Transverse colon (tissue), 4 donors: ENCODE data around the gene CCDC51. TPM values are rescaled to one million over a fixed set of nuclear protein-coding genes. Genes with fewer than 3 reads are reported as not detected.
"Not testable (repeated sequence)": the region's sequence is repeated elsewhere in the genome, so short reads cannot be mapped to it uniquely, and the experiment has no call there.

Experiments
- DNase-seq: peaks from one replicate; pipeline ENCODE4 v3.0.0-alpha.2; 2019
- H3K27ac ChIP-seq, 4 donors: fragments of 200-600 bp; sonication (generic); 2 replicates each; pipeline ENCODE4 v1.5.1; 2016 to 2018; ENCODE audit warnings: inconsistent platforms in 4 of 4
- H3K27me3 ChIP-seq: fragments of 200-600 bp; sonication (generic); 2 replicates; pipeline ENCODE4 v1.5.1; 2017; ENCODE audit warnings: inconsistent platforms
- H3K36me3 ChIP-seq, 4 donors: fragments of 200-600 bp; sonication (generic); 2 replicates each; pipeline ENCODE4 v1.5.1; 2017 to 2019; ENCODE audit warnings: inconsistent platforms in 4 of 4
- H3K4me1 ChIP-seq, 4 donors: fragments of 200-600 bp; sonication (generic); 2 replicates each; pipeline ENCODE4 v1.5.1; 2017 to 2020; ENCODE audit warnings: inconsistent platforms in 4 of 4
- H3K4me3 ChIP-seq, 4 donors: fragments of 200-600 bp; sonication (generic); 1 replicate in 1 of 4; 2 replicates in 3 of 4; pipeline versions ENCODE4 v1.5.1 to v1.6.1; 2017 to 2019; ENCODE audit warnings: inconsistent platforms in 4 of 4
- H3K9me3 ChIP-seq, 2 donors: fragments of 200-600 bp; sonication (generic); 2 replicates each; pipeline ENCODE4 v1.5.1; 2017 to 2019; ENCODE audit warnings: inconsistent platforms in 2 of 2
- EP300 ChIP-seq: sonication (generic); formaldehyde crosslinking; IDR thresholded peaks from one replicate; pipeline ENCODE4 v1.6.1; 2017; ENCODE audit warnings: antibody characterized with exemption, low read depth
- POLR2A ChIP-seq: fragments of 450-650 bp; IDR thresholded peaks from one replicate; pipeline ENCODE4 v1.6.1; 2016; ENCODE audit warnings: antibody characterized with exemption, mild to moderate bottlenecking, moderate library complexity
- POLR2AphosphoS5 ChIP-seq, 3 donors: sonication (generic); formaldehyde crosslinking; IDR thresholded peaks; one replicate each; pipeline ENCODE4 v1.6.1; 2016; ENCODE audit warnings: antibody characterized with exemption in 3 of 3
- WGBS, 2 donors: methylation state at CpG; one replicate each; pipeline ENCODE4 v1.1.5; 2018; ENCODE audit warnings: low coverage in 1 of 2; 5-methylcytosine and 5-hydroxymethylcytosine counted together
- in situ Hi-C, 4 donors: fragments of 200-750 bp; cut with MboI; loops; one replicate each; pipeline versions ENCODE4 v1.15.0 to v1.15.1; 2017; ENCODE audit warnings: low sequenced_read_pairs in 3 of 4, low pct_ligation_motif_present in 1 of 4, low pct_unique_long_range_greater_than_20kb in 1 of 4
- intact Hi-C: fragments of 100-400 bp; cut with DNase I; formaldehyde crosslinking; loops from one replicate; pipeline ENCODE4 v1.15.1; 2023; ENCODE audit warnings: low total_unique reads
- total RNA-seq, 4 donors: library from RNA; depleted of rRNA; stranded (reverse); fragments of >200 nt; gene quantifications; one replicate each; pipeline ENCODE4 v1.1.0, GENCODE V29; 2016
- TF ChIP-seq, protein P1 (sequence below), 5 experiments: fragments of 200-600 bp in 3 of 5; fragments of 450-650 bp in 2 of 5; sonication (generic) in 3 of 5; IDR thresholded peaks; 1 replicate in 2 of 5; 2 replicates in 3 of 5; pipeline ENCODE4 v1.5.1; 2016 to 2017; ENCODE audit warnings: antibody characterized with exemption in 5 of 5, inconsistent platforms in 3 of 5, mild to moderate bottlenecking in 2 of 5, moderate library complexity in 1 of 5

The CCDC51 gene
- total RNA-seq, 4 donors from 2014 or later = 2.8 to 14.1 (median 8.2) TPM

DNA sequence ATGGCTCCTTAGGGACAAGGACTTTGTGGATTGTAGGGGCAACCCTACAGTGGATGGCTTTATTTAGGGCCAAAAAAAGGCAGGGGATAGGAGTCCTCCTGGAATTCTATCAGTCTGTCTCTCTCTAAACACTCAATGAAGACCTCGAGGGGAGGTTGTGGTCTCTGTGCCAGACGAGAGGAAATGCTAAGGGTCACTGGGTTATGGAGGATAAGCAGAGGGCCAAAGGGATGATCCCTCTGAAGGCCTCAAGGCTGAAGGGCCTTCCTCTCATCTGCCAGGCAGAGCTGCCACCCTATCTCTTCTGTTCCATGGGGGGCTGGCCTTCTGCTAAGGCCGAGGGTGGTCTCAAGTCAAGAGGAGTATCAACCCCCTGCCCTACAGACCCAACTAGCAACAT, 37.0 kb downstream of the CCDC51 start:
- Histone ChIP-seq H3K4me3 (no peak overlapping the region), H3K27ac (peak overlapping the region; percentile 74 to 88 (median 82)), H3K9me3 (no peaks in the 10 kb centered on the region), H3K4me1 (peaks cover 3 to 16% (median 7%) of the 10 kb centered on the region in 4 donors), H3K27me3 (no peaks in the 10 kb centered on the region), H3K36me3 (peaks cover 0 to 6% (median 0%) of the 10 kb centered on the region in 4 donors)
- no peak for DNase-seq
- WGBS, 2 donors = 58% methylated on average over 3 of the region's 3 CpGs; no CpG with 5 or more reads in 1 of the 2 donors
- intact Hi-C loops (loop anchor here (2.0 kb wide), 1 partner anchor 28 kb away; the partner anchor contains the start of gene PLXNB1), in situ Hi-C loops (loop anchor here in 2 of 4 donors (5.0 to 10.0 kb wide), 2 partner anchors 34 to 128 kb away; no protein-coding TSS in a partner anchor)
- TF ChIP-seq EP300 = no peak
- no peak for TF ChIP-seq POLR2A
- TF ChIP-seq, protein P1, sequence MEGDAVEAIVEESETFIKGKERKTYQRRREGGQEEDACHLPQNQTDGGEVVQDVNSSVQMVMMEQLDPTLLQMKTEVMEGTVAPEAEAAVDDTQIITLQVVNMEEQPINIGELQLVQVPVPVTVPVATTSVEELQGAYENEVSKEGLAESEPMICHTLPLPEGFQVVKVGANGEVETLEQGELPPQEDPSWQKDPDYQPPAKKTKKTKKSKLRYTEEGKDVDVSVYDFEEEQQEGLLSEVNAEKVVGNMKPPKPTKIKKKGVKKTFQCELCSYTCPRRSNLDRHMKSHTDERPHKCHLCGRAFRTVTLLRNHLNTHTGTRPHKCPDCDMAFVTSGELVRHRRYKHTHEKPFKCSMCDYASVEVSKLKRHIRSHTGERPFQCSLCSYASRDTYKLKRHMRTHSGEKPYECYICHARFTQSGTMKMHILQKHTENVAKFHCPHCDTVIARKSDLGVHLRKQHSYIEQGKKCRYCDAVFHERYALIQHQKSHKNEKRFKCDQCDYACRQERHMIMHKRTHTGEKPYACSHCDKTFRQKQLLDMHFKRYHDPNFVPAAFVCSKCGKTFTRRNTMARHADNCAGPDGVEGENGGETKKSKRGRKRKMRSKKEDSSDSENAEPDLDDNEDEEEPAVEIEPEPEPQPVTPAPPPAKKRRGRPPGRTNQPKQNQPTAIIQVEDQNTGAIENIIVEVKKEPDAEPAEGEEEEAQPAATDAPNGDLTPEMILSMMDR (IDR thresholded peaks at IDR 0.05) = no peak
- no peak for TF ChIP-seq POLR2AphosphoS5 (IDR thresholded peaks at IDR 0.05)

DNA sequence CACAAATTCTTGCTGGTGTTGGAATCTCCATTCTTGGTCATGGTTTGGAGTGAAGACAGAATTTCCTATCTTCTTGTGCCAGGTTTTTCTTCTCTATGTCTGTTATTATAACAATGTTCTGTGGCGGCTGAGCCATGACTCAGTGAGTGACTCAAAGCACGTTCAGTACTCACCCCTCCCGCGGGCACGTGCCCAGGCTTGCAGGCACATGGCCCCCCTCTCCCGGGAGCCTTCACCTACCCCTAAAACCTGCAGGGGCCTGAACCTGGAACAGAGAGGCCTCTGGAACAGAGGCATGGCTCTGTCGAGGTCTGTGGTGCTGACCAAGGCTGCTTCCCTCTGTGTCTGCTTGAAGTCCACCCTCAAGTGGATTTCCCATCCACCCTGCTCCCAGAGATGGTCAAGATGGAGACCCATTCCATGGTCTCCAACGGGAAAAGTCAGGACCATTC, 37.6 kb downstream of the CCDC51 start:
- WGBS, 2 donors = 30 to 40% methylated on average over 2 to 8 of the region's 8 CpGs
- TF ChIP-seq POLR2A (no peak), EP300 (peak; percentile 44), POLR2AphosphoS5 (IDR thresholded peaks at IDR 0.05) (peak; percentile 54 to 66 (median 56))
- TF ChIP-seq, protein P1 (IDR thresholded peaks at IDR 0.05) = no peak

DNA sequence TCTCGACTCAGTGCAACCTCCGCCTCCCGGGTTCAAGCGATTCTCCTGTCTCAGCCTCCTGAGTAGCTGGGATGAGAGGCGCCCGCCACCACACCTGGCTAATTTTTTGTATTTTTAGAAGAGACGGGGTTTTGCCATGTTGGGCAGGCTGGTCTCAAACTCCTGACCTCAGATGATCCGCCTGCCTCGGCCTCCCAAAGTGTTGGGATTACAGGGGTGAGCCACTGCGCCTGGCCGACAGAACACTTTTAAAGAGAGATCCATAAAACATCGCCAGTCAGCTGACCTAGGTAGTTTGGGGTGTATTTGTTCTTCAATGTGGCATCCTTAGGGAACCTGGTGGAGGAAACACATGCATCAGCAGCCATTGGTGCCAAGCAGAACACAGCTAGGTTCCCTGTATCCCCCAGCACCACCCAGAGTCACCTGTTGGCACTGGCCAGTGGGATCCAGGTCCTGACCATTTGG, 38.5 kb downstream of the CCDC51 start:
- peak overlapping the region; percentile 74 to 88 (median 82) for H3K27ac ChIP-seq
- H3K4me3 ChIP-seq, H3K36me3 ChIP-seq, H3K27me3 ChIP-seq, DNase-seq, H3K9me3 ChIP-seq: not testable (repeated sequence)
- intact Hi-C loops (loop anchor here (2.0 kb wide), 1 partner anchor 35 kb away; no protein-coding TSS in a partner anchor), in situ Hi-C loops (loop anchor here in 2 of 4 donors (5.0 to 10.0 kb wide), 2 partner anchors 36 to 127 kb away; no protein-coding TSS in a partner anchor)
- 60 to 89% methylated on average over 2 to 12 of the region's 12 CpGs for WGBS, 2 donors
- peaks cover 3 to 16% (median 7%) of the 10 kb centered on the region in 4 donors for H3K4me1 ChIP-seq

More for the DNA sequence above, 37.6 kb downstream of the CCDC51 start:
- Histone ChIP-seq H3K27me3 (no peaks in the 10 kb centered on the region), H3K4me3 (no peak overlapping the region), H3K4me1 (peaks cover 3 to 16% (median 7%) of the 10 kb centered on the region in 4 donors), H3K27ac (peak overlapping the region; percentile 74 to 88 (median 82)), H3K36me3 (peaks cover 0 to 6% (median 0%) of the 10 kb centered on the region in 4 donors), H3K9me3 (no peaks in the 10 kb centered on the region)
- DNase-seq = peak; percentile 73
- intact Hi-C loops = loop anchor here (2.0 kb wide), 1 partner anchor 28 kb away; the partner anchor contains the start of gene PLXNB1
- in situ Hi-C loops = loop anchor here in 2 of 4 donors (5.0 to 10.0 kb wide), 2 partner anchors 35 to 128 kb away; no protein-coding TSS in a partner anchor

DNA sequence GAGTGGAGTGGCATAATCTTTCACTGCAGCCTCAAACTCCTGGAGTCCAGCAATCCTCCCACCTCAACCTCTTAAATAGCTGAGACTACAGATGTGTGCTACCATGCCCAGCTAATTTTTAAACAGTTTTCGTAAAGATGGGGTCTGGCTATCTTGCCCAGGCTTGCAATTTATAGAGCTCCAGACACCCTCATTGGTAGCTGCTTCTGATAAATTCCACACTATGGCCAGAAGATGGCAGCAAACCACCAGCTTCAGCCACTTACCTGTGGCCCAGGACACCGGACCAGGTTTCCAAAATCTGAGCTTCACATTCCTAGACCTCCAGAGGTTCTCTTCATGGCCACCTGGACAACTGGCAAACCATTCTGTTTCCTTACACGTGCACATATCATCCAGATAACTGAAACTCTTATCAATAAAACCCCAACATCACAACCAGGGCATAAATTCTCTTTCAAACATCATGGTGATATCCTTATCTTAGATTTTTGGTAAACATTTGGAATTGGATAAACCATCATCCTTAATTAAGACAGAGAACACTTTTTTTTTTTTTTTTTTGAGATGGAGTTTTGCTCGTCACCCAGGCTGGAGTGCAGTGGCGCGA, 39.0 kb downstream of the CCDC51 start:
- H3K9me3 ChIP-seq = no peaks in the 10 kb centered on the region
- no peaks in the 10 kb centered on the region for H3K27me3 ChIP-seq
- intact Hi-C loops (loop anchor here (2.0 kb wide), 1 partner anchor 36 kb away; no protein-coding TSS in a partner anchor), in situ Hi-C loops (loop anchor here in 2 of 4 donors (5.0 to 10.0 kb wide), 2 partner anchors 36 to 126 kb away; no protein-coding TSS in a partner anchor)
- peaks cover 3 to 16% (median 7%) of the 10 kb centered on the region in 4 donors for H3K4me1 ChIP-seq
- peaks cover 0 to 6% (median 0%) of the 10 kb centered on the region in 4 donors for H3K36me3 ChIP-seq
- peak overlapping the region; percentile 74 to 88 (median 82) for H3K27ac ChIP-seq
- 58% methylated on average over 6 of the region's 6 CpGs; no CpG with 5 or more reads in 1 of the 2 donors for WGBS, 2 donors
- no peak overlapping the region for H3K4me3 ChIP-seq
- no peak for TF ChIP-seq POLR2AphosphoS5 (IDR thresholded peaks at IDR 0.05)
- TF ChIP-seq, protein P1 (IDR thresholded peaks at IDR 0.05) = peak; percentile 81 to 94 (median 83)
- DNase-seq = peak; percentile 68
